Tongue (tissue), 3 donors: ENCODE measurements around the gene CRYBA4. TPM values are rescaled to one million over a fixed set of nuclear protein-coding genes. Genes with fewer than 3 reads are reported as not detected.
A peak's percentile ranks its signal among the peaks of the same experiment; 100 is the strongest.

Experiments
- DNase-seq: peaks from one replicate; pipeline ENCODE4 v3.0.0-alpha.2; 2015
- small RNA-seq: library from RNA; depleted of rRNA; stranded (forward); fragments of <200 nt; gene quantifications from one replicate; pipeline ENCODE3, GENCODE V24; 2014; ENCODE audit warnings: low replicate concordance
- total RNA-seq: library from RNA; depleted of rRNA; stranded (reverse); fragments of >200 nt; gene quantifications from one replicate; pipeline ENCODE4 v1.2.3, GENCODE V29; 2014

Gene CRYBA4
- total RNA-seq, 1 donor from 2014 or later = not detected

DNA sequence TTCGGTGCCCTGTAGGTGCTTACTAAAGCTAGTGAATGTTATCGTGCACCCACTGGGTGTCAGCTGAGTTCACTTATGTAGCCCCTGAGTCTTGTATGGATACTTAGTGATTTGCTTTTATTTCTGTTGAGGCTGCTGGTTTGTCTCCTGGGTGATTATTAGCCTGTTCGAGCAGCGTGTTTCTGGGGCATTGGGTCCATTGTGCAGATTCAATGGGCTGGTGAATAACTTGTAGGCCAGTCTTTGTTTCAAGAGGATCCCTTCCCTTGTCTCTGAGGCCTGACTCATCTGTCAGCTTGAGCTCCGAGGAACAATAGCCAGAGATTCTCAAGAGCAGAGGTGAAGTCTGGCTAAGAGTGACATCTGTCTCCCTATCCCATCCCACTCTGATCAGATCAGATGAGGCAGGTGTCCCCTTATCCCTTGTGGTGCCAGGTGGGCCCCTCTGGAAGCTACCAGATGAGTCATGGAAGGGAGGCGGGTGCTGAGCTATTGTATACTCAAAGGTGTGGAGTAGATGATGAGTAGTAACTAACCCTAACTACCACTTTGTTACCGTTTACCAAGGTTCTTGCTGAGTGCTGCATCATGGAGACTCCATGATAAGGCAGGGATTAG is 39.3 kb downstream of the CRYBA4 start:
- no peak for DNase-seq

DNA sequence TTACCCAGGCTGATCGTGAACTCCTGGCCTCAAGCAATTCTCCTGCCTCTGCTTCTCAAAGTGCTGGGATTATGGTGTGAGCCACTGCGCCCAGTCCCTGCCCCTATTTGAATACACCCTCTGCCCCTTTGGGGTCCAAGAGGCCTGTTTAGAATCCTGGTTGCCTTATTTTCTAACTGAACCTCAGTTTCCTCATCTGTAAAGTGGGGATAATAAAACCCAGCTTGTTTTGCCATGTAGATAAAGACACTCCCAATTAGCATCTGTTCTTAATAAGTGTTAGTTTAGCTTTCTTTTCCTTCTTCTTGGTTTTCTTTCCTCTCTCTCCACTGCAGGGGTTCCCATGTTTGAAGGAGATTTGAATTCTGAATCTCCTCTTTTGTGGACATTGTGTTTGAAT is 40.4 kb downstream of the CRYBA4 start:
- no peak for DNase-seq

DNA sequence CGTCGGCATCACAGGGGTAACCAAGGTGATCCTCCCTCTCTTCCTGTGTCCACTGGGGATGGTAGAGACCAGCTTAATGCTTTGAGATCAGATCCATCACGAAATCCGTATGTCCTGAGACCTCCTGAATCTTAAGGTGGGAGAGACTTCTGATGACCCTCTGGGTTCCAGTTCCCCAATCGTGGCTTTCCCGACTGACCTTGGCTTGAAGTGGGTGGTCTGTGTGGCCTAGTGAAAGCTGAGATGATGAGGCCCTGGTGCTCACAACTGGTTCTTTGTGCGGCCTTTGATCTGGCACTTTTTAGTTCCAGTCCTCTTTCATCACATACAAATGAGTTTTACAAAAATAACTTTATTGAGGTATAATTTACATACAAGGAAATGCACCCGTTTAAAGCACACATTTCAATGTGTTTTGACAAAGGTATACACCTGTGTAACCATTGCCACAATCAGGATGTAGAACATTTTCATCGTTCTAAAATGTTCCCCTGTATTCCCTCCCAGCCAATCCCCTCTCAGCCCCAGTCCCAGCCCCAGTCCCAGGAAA is 41.7 kb downstream of the CRYBA4 start:
- DNase-seq = no peak

DNA sequence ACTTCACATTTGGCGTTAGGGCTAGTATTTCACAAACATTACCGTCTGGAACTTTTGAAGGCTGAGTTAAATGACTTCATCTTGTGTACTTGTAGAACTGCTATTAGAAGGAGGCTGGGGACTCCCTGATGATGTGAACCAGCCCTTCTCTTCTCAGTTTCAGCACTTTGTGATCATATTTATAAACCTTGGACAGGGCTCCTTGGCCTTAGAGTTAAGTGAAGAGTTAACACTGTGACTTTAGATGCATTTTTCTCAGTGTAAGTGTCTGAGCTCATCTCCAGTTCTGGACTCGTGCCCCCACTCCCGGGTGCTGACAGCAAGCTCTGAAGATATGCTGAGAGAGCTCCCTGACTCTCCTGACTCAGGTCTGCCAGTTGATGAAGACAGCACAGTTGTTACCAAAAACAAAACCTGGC is 44.1 kb downstream of the CRYBA4 start:
- no peak for DNase-seq

DNA sequence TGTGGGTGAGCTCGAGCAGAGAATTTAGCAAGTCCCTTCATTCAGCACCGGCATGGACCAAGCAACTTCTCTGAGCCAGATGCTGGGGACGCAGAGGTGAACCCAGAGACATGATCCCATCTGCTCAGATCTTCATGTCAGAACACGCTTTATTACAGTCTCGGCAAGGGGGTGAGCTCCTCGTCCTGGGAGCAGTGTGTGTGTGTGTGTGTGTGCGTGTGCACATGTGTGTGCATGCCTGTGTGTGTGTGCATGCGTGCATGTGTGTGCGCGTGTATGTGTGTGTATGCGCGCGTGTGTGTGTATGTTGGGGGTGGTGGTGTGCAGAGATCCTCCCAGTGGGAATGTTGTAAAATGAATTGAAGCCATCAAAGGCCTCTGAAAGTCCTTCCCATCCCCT is 45.4 kb downstream of the CRYBA4 start:
- no peak for DNase-seq

DNA sequence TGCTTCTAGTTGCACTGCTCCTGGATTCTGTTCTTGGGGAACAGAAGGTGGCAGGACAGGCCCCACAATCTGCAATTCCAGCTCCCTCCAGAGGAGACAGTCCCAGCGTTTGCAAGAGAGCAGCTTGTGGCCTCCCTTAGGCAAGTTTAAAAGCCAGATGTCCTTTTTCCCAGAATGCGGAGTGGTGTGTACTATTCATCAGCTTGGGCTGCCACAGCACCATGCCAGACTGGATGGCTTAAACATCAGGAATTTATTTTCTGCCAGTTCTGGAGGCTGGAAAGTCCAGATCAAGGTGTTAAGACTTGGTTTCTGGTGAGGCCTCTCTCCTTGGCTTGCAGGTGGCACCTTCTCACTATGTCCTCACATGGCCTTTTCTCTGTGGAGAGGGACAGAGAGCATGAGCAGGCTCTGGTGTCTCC is 47.3 kb downstream of the CRYBA4 start:
- DNase-seq = peak; percentile 20

DNA sequence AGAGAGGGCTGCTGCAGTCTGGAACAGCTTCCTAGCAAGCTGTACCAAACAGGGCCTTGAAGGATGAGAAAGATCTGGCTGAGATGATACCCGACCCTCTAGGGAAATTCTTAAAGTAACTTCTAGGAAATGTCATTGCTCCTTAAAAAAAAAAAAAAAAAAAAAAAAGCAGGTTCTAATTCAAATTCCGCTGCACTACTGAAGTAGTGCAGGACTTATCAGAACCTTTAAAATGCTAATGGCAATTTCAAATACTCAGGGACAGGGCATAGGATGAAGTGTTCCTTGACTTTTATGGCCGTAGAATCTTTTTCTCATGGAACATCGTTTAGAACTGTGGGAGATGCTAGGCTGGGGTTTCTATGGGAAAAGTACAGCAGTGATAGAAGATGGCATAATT is 48.7 kb downstream of the CRYBA4 start:
- no peak for DNase-seq

DNA sequence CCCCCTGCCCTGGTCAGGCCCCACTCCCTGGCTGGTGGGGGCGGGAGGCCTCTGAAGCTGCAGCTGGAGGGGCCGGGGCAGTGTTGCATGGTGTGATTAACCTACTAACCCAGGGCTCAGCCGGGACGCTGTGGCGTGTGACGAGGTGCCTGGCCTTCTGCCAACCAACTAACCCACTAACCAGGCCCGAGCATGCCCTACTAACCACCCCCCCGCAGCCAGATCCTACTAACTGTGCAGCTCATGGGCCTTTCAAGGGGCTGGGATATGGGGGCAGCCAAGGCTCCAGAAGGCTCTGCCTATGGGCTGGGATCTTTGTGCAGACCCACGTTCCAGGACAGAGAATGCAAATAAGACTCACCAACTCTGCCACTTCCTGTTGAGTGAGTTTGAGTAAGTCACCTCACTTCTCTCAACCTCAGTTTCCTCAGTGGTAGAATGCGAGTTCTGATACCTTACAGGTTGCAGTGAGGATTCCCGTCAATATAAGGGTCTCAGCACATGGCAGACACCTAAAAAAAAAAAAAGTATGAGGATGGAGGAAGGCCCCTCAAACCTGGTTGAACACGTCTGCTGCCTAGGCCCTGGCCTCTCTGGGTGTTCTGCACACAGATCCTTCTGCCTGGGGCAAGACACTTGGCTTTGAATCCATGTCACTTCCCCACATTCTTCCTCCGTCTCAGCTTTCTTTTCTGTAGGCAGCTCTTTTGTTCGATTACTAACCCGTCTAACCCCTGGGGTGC is 49.7 kb downstream of the CRYBA4 start:
- no peak for DNase-seq

DNA sequence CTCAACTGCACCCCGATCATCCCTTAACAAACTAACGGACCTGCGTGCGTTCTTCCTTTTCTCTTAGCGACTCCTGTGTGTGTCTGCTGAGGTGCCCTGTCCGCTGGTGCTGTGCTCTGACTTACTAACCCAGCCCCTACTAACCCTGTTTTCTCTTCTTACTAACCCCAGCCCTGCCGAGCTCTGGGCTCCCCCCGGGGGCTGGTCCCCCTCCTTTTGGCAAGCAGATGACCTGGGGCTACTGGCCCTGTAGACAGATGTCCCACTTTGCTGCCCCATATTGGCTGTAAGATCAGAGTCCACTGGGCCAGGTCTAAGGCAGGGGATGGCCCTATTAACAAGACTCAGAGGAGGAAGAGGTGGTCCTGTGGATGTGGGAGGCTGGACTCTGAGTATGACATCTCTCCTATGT is 50.3 kb downstream of the CRYBA4 start:
- no peak for DNase-seq

DNA sequence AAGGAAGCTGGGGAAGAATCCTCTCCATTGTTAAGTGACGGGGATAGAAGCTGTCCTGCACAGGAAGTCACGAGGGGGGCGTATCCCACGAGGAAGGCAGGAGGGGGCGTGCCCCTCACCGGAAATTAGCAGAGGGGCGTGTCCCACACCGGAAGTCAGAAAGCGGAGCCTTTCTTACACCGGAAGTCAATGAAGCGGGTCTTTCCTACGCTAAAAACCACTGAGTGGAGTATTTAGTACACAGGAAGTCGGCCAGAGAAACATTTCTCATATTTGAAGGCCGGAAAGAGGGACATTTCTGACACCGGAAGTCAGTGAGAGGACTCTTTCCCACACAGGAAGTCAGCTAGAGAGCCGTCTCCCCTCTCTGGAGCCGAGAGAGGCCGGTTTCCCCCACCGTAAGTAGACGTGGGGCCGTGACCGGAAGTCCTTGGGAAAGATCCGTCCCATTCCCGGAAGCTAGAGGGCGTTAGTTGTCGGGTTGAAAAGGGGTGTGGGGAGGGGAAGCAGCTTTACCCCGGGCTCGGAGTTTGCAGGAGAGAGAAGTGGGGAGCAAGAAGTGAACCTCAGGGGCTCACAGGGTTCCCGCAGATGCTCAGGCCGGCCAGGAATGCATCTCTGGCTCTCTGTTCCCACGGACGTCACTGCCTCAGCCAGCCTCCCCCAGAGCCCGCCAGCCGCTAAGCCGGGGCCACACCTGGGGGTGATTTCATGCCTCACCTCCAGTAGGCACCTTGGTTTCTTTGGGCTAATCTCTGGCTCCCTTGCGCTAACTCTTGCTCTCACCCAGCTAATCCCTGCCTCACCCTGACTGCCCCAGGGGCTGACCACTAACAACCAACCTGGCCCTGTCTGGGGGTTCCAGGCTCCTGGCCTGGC is 51.1 kb downstream of the CRYBA4 start:
- peak; percentile 98 for DNase-seq

DNA sequence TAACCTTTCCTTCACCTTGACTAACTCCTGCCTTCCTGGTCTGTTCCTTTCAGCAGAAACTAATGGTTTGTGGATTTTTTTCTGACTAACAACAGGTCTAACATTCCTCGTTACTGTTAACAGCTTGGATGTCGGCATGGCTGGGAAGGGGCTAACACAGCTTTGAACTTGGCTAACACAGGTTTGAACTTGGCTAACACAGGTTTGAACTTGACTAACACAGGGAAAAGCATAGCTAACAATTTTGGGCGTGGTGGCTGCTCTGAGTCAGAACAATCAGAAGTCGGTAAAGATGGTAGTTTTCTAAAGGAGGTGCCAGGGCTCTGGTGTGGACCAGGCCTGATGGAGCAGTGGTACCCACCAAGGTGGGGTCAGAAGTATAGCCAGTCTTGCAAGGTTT is 51.7 kb downstream of the CRYBA4 start:
- peak; percentile 20 for DNase-seq

DNA sequence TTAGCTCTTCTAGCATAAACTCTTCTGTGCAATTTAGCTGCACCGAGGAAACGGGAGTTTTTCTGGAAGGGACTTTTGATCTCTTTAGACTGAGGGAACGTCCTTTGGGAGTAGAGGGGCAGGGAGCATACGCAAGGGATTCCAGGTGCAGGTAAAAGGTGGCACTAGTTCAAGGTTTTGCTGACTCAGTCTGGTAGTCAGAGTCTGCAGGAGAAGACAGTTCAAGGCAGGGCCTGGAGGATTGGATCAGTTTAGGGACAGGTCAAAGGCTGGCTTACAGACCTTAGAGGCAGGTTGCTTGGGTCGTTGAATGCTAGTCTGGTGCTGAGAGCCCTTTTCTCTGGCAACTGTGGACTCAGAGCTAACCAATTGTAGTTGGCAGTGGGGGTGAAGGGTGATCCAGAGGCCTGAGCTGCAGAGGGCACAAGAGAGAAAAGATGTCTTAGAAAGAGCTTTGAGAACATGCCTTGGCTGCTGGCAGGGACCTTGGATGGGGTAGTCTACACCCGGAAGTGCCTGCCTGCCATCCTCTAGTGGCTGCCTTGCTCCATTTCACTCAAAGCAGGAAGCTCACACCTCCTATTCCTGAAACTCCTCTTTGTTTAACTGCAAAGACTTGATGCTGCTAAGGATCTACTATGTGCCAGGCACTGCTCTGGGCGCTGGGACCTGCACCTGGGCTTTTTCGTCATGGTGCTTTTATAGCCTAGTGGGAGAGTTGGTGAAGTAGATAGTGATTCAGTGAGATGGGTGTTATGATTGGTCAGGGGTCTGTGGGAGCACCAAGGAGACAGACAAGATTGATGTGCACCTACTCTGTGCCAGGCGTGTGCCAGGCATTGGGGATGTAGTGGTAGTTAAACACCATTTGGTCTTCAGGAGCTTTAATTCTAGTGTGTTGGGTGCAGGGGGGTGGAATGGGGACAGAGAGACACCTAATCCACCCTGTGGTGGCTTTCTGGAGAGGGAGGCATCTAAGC is 52.7 kb downstream of the CRYBA4 start:
- DNase-seq = no peak

DNA sequence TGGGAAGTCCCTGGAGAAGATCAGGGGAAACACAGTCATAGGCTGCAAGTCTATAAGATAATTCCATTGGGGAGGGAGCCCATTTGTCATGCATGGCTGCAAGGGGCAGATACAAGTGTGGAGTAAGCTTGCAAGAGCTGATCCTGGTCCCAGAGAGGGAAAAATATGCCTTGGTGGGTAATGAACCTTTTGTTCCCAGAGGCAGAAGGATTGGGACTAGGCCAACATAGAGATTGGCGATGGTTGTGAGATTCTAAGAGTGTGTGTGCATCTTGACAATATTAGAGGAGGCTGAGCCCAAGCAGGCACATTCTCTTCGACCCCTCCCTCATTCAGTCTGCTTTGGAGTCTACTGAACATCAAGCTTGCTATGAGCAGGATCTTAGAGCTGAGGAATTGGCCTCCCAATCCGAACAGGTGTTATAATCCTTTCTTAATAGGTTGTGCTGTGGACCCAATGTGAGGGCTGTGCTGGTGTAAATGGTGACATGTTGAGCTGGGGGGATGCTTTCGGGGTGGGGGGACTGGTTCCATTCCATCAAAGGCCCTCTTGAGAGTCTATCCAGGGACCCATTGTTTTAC is 54.0 kb downstream of the CRYBA4 start:
- DNase-seq = no peak

DNA sequence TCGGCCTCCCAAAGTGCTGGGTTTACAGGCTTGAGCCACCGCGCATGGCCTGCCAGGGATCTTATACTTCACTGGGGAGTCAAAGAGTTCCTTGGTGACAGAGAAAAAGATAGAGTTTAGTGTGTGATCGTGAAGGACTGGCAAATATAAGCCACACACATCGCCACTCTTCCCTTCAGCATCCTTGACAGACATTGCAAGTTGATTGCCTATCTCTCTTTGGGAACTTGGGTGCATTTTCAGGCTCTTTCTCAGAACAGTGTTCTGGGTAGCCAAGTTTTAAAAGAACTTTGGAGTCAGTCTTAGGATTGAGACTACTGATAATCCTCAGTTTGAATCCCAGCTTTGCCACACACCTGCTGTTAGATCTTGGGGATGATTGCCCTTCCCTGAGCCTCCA is 55.5 kb downstream of the CRYBA4 start:
- DNase-seq = no peak

DNA sequence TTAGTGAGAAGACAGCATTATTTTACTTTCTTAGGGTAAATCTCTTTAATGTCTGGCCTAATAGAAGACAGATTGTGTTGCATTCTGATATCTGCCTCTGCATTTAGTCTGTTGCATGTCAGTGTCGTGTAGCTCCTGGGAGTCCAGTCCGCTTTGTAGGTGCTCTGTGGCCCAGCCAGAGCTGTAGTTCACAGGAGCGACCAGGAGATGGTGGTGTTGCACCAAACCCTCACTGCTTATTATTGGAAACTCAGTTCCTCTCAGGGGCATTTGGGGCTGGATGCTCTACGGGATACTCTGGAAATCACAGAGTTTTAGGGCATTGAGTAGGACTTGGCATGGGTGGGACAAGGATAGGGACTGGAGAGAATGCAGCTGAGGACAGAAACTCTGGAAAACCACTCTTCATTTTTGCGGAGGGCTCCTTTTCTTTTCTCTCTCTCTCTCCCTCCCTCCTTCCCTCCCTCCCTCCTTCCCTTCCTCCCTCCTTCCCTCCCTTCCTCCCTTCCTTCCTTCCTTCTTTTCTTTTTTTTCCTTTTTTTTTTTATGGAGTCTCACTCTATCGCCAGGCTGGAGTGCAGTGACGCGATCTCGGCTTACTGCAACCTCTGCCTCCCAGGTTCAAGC is 57.4 kb downstream of the CRYBA4 start:
- DNase-seq = peak; percentile 85

Small RNAs within 50 kb of the gene (small RNA-seq; reads per million reads assigned to genes)
- gene RF01874 = not detected

Other genes with a start within 250 kb of the CRYBA4 start
- gene ASPHD2, start 192.7 kb upstream of the CRYBA4 start, total RNA-seq = 0.41 TPM
- 27.8 TPM for gene HPS4, start 138.2 kb upstream of the CRYBA4 start, total RNA-seq
- gene SRRD, start 138.1 kb upstream of the CRYBA4 start, total RNA-seq = 16.5 TPM
- gene TFIP11, start 109.5 kb upstream of the CRYBA4 start, total RNA-seq = 28.4 TPM
- 13.1 TPM for gene TPST2, start 31.8 kb upstream of the CRYBA4 start, total RNA-seq
- gene CRYBB1, start 3.9 kb upstream of the CRYBA4 start, total RNA-seq = not detected
- gene MIAT, start 35.6 kb downstream of the CRYBA4 start, total RNA-seq = 1.1 TPM